Measurements from ENCODE around the gene RNF220.
A peak's percentile ranks its signal among the peaks of the same experiment; 100 is the strongest.

Gene RNF220

DNA sequence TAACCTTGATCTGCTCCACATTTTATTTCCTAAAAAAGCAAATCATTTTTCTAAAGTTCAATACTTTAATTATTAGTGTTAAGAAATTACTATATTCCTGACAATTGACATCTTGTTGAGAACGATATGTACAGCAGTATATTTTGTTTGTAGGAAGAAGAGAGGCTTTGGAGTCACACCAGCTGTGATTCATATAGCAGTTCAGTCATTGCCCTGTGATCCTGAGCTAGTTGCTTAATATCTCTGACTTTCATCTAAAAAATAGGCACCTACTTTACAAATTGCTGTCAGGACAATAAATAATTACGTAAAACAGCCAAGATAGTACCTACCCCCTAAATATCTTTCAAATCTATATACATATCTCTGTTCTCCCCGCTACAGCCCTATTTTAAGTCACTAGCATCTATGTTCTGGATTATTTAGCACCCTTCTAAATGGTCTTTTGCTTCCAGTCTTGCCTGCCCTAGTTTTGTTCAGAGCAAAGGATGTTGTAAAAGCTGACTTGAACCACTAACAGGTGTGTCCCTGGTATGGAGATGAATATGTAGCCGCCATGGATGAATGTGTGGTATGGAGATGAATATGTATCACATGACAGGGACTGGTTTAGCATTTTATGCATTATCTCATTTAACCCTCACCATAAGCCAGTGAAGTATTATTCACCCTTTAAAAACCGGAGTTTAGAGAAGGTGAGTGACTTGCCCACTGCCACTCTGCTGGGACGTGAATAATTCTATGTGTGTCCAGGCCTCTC lies 42.2 kb downstream of the RNF220 start:
- TF ChIP-seq PPARA (CRISPR knock-in tag; IDR thresholded peaks at IDR 0.05; ENCODE audit: borderline replicate concordance) (no peak), ISL1 (CRISPR knock-in tag; IDR thresholded peaks at IDR 0.05) (no peak), ZNF8 (CRISPR knock-in tag; IDR thresholded peaks at IDR 0.05) (no peak), TCF4 (CRISPR knock-in tag; IDR thresholded peaks at IDR 0.05; ENCODE audit: borderline replicate concordance) (no peak), BACH2 (CRISPR knock-in tag; IDR thresholded peaks at IDR 0.05; ENCODE audit: borderline replicate concordance) (no peak), CSDC2 (CRISPR knock-in tag; IDR thresholded peaks at IDR 0.05) (no peak), ZC3H10 (CRISPR knock-in tag; IDR thresholded peaks at IDR 0.05) (no peak), SNAI2 (CRISPR knock-in tag; IDR thresholded peaks at IDR 0.05) (no peak), ZFP30 (CRISPR knock-in tag; IDR thresholded peaks at IDR 0.05) (no peak), ZFP3 (CRISPR knock-in tag; IDR thresholded peaks at IDR 0.05) (no peak), ZNF70 (CRISPR knock-in tag; IDR thresholded peaks at IDR 0.05) (no peak), TOX (CRISPR knock-in tag; IDR thresholded peaks at IDR 0.05; ENCODE audit: borderline replicate concordance) (no peak), RARB (CRISPR knock-in tag; IDR thresholded peaks at IDR 0.05) (no peak), GLIS3 (CRISPR knock-in tag; IDR thresholded peaks at IDR 0.05) (no peak)
- TF ChIP-seq, protein P1, sequence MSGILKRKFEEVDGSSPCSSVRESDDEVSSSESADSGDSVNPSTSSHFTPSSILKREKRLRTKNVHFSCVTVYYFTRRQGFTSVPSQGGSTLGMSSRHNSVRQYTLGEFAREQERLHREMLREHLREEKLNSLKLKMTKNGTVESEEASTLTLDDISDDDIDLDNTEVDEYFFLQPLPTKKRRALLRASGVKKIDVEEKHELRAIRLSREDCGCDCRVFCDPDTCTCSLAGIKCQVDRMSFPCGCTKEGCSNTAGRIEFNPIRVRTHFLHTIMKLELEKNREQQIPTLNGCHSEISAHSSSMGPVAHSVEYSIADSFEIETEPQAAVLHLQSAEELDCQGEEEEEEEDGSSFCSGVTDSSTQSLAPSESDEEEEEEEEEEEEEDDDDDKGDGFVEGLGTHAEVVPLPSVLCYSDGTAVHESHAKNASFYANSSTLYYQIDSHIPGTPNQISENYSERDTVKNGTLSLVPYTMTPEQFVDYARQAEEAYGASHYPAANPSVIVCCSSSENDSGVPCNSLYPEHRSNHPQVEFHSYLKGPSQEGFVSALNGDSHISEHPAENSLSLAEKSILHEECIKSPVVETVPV (CRISPR knock-in tag; IDR thresholded peaks at IDR 0.05), result no peak
- TF ChIP-seq, protein P2, sequence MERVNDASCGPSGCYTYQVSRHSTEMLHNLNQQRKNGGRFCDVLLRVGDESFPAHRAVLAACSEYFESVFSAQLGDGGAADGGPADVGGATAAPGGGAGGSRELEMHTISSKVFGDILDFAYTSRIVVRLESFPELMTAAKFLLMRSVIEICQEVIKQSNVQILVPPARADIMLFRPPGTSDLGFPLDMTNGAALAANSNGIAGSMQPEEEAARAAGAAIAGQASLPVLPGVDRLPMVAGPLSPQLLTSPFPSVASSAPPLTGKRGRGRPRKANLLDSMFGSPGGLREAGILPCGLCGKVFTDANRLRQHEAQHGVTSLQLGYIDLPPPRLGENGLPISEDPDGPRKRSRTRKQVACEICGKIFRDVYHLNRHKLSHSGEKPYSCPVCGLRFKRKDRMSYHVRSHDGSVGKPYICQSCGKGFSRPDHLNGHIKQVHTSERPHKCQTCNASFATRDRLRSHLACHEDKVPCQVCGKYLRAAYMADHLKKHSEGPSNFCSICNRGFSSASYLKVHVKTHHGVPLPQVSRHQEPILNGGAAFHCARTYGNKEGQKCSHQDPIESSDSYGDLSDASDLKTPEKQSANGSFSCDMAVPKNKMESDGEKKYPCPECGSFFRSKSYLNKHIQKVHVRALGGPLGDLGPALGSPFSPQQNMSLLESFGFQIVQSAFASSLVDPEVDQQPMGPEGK (CRISPR knock-in tag; IDR thresholded peaks at IDR 0.05; ENCODE audit: borderline replicate concordance), result no peak
- TF ChIP-seq, protein P3, sequence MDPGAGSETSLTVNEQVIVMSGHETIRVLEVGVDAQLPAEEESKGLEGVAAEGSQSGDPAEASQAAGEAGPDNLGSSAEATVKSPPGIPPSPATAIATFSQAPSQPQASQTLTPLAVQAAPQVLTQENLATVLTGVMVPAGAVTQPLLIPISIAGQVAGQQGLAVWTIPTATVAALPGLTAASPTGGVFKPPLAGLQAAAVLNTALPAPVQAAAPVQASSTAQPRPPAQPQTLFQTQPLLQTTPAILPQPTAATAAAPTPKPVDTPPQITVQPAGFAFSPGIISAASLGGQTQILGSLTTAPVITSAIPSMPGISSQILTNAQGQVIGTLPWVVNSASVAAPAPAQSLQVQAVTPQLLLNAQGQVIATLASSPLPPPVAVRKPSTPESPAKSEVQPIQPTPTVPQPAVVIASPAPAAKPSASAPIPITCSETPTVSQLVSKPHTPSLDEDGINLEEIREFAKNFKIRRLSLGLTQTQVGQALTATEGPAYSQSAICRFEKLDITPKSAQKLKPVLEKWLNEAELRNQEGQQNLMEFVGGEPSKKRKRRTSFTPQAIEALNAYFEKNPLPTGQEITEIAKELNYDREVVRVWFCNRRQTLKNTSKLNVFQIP (CRISPR knock-in tag; IDR thresholded peaks at IDR 0.05; ENCODE audit: borderline replicate concordance, low read depth), result no peak
- no peak for ATAC-seq

DNA sequence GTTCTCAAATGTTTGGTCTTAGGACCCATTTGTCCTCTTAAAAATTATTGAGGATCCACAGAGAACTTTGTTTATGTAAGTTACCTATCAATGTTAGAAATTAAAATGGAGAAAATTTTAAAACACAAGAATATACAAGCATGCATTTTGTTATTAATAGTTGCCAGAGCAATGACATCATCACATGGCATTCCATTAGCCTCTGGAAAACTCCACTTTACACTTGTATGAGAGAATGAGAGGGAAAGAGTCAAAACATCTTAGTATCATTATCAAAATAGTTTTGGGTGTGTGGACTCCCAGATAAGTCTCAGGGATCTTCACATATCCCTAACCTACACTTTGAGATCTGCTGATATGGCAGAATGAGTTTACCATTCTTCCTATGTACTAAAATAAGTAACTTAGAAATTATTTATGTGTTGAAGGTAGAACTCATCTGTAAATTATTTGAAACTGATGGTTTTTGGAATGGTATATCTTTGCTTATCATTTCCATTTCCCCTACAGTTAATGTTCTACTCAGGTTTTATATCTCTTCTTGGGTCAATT lies 48.8 kb downstream of the RNF220 start:
- ATAC-seq, result no peak
- TF ChIP-seq ZNF70 (CRISPR knock-in tag; IDR thresholded peaks at IDR 0.05) (no peak), ISL1 (CRISPR knock-in tag; IDR thresholded peaks at IDR 0.05) (no peak), ZNF8 (CRISPR knock-in tag; IDR thresholded peaks at IDR 0.05) (no peak)
- TF ChIP-seq, protein P2 (CRISPR knock-in tag; IDR thresholded peaks at IDR 0.05; ENCODE audit: borderline replicate concordance), result no peak

DNA sequence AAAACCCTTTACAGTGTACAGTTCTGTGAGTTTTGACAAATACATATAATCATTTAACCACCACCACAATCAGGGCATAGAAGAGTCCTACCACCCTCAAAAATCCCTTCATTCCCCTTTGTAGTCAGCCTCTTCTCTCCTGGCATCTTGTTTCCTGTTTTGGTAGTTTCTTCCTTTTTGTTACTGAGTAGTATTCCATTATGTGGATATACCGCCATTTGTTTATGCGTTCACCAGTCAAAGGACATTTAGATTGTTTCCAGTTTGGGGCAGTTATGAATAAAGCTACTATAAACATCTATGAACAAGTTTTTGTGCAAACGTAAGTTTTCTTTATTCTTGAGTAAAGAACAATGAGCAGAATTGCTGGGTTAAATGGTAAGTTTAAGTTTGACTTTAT lies 49.6 kb downstream of the RNF220 start:
- TF ChIP-seq CSDC2 (CRISPR knock-in tag; IDR thresholded peaks at IDR 0.05) (no peak), ESRRG (CRISPR knock-in tag; IDR thresholded peaks at IDR 0.05) (no peak), BACH2 (CRISPR knock-in tag; IDR thresholded peaks at IDR 0.05; ENCODE audit: borderline replicate concordance) (no peak), TOX (CRISPR knock-in tag; IDR thresholded peaks at IDR 0.05; ENCODE audit: borderline replicate concordance) (no peak), RARB (CRISPR knock-in tag; IDR thresholded peaks at IDR 0.05) (no peak), ZNF8 (CRISPR knock-in tag; IDR thresholded peaks at IDR 0.05) (peak; percentile 79)
- TF ChIP-seq, protein P4, sequence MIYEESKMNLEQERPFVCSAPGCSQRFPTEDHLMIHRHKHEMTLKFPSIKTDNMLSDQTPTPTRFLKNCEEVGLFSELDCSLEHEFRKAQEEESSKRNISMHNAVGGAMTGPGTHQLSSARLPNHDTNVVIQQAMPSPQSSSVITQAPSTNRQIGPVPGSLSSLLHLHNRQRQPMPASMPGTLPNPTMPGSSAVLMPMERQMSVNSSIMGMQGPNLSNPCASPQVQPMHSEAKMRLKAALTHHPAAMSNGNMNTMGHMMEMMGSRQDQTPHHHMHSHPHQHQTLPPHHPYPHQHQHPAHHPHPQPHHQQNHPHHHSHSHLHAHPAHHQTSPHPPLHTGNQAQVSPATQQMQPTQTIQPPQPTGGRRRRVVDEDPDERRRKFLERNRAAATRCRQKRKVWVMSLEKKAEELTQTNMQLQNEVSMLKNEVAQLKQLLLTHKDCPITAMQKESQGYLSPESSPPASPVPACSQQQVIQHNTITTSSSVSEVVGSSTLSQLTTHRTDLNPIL (CRISPR knock-in tag; IDR thresholded peaks at IDR 0.05; ENCODE audit: low read depth), result no peak
- no peak for ATAC-seq

Measured in SK-N-SH treated with all-trans-retinoic acid at 6 μM for 48 hours (cell line).